Keratinocyte (primary cell): Measurements from ENCODE around the gene RPS8. TPM values are rescaled to one million over a fixed set of nuclear protein-coding genes. Genes with fewer than 3 reads are reported as not detected.

Source experiments
- DNase-seq: peaks from one replicate; pipeline ENCODE4 v3.0.0-alpha.2; 2011; ENCODE audit warnings: low read depth, missing footprints, low spot score
- FAIRE-seq: peaks from 2 replicates; lab custom pipeline; 2011; peaks lifted over from hg19 to GRCh38; lab: Jason Lieb, UNC
- H2AFZ ChIP-seq: 2 replicates; pipeline ENCODE4 v1.6.0; 2012; ENCODE audit warnings: low read length, control low read depth, inconsistent platforms; ENCODE audit not compliant: control insufficient read depth
- H3K27ac ChIP-seq: 2 replicates; pipeline ENCODE4 v1.5.1; 2011; ENCODE audit warnings: low read length; ENCODE audit not compliant: control insufficient read depth, insufficient read depth
- H3K27me3 ChIP-seq: 3 replicates; pipeline ENCODE4 v1.6.0; 2011; ENCODE audit warnings: low read length; ENCODE audit not compliant: control insufficient read depth, insufficient read depth; ENCODE audit errors: extremely low read depth
- H3K36me3 ChIP-seq, 2 experiments: 2 replicates in 1 of 2; 3 replicates in 1 of 2; pipeline ENCODE4 v1.5.1; 2011; ENCODE audit warnings: low read length in 2 of 2, mild to moderate bottlenecking in 1 of 2; ENCODE audit not compliant: control insufficient read depth in 2 of 2, insufficient read depth in 2 of 2; ENCODE audit errors: extremely low read depth in 1 of 2
- H3K4me1 ChIP-seq: 3 replicates; pipeline ENCODE4 v1.5.1; 2011; ENCODE audit warnings: low read length; ENCODE audit not compliant: control insufficient read depth, insufficient read depth; ENCODE audit errors: extremely low read depth
- H3K4me2 ChIP-seq: 3 replicates; pipeline ENCODE4 v1.6.0; 2011; ENCODE audit warnings: low read depth, low read length; ENCODE audit not compliant: control insufficient read depth, insufficient read depth; ENCODE audit errors: extremely low read depth
- H3K4me3 ChIP-seq, 3 experiments: fragments of 200-600 bp in 1 of 3; sonication (generic) in 1 of 3; 2 replicates in 2 of 3; 3 replicates in 1 of 3; pipeline ENCODE4 v1.5.1; 2011 to 2016; ENCODE audit warnings: low read length in 3 of 3, mild to moderate bottlenecking in 3 of 3, control low read depth in 2 of 3, inconsistent platforms in 1 of 3, low read depth in 1 of 3, mixed read lengths in 1 of 3, mixed run types in 1 of 3, moderate library complexity in 1 of 3; ENCODE audit not compliant: control insufficient read depth in 2 of 3, insufficient read depth in 2 of 3; ENCODE audit errors: extremely low read depth in 1 of 3
- H3K79me2 ChIP-seq: 2 replicates; pipeline ENCODE4 v1.6.0; 2012; ENCODE audit warnings: low read length; ENCODE audit not compliant: control insufficient read depth, insufficient read depth
- H3K9ac ChIP-seq: 3 replicates; pipeline ENCODE4 v1.6.0; 2011; ENCODE audit warnings: low read length; ENCODE audit not compliant: control insufficient read depth, insufficient read depth; ENCODE audit errors: extremely low read depth
- H3K9me1 ChIP-seq: 3 replicates; pipeline ENCODE4 v1.6.0; 2011; ENCODE audit warnings: low read length; ENCODE audit not compliant: control insufficient read depth, insufficient read depth; ENCODE audit errors: extremely low read depth
- H3K9me3 ChIP-seq: 2 replicates; pipeline ENCODE4 v1.5.1; 2012; ENCODE audit warnings: low read depth, low read length; ENCODE audit not compliant: control insufficient read depth
- H4K20me1 ChIP-seq: 3 replicates; pipeline ENCODE4 v1.6.0; 2011; ENCODE audit warnings: low read length; ENCODE audit not compliant: control insufficient read depth, insufficient read depth; ENCODE audit errors: extremely low read depth
- EZH2 ChIP-seq: IDR thresholded peaks from one replicate; pipeline ENCODE4 v1.6.1; 2012; ENCODE audit warnings: inconsistent platforms, mild to moderate bottlenecking, low read length, moderate library complexity
- dilution Hi-C: fragments of 300-500 bp; cut with MboI; formaldehyde crosslinking; loops from one replicate; pipeline ENCODE4 v1.7.0; 2020; ENCODE audit warnings: low sequenced_read_pairs; ENCODE audit not compliant: extremely low pct_ligation_motif_present
- polyA plus RNA-seq, 5 experiments: library from polyadenylated mRNA; depleted of rRNA in 3 of 5; stranded (reverse) in 3 of 5; stranded (forward) in 1 of 5; unstranded in 1 of 5; fragments of >200 nt; gene quantifications; 1 replicate in 1 of 5; 2 replicates in 3 of 5; 3 replicates in 1 of 5; pipeline versions ENCODE4 v1.2.1 to v1.2.3, GENCODE V29; 2011 to 2012; ENCODE audit warnings: missing spikeins in 2 of 5, low read depth in 1 of 5, low replicate concordance in 1 of 5
- TF ChIP-seq, protein P1 (sequence below), 3 experiments: IDR thresholded peaks in 1 of 3; conservative IDR thresholded peaks in 1 of 3; optimal IDR thresholded peaks in 1 of 3; 2 replicates in 2 of 3; 3 replicates in 1 of 3; pipeline versions ENCODE3 to v1.5.1; 2011; ENCODE audit warnings: low read length in 3 of 3, mild to moderate bottlenecking in 3 of 3, moderate library complexity in 2 of 3, control low read depth in 1 of 3, inconsistent platforms in 1 of 3; ENCODE audit not compliant: insufficient read depth in 2 of 3; ENCODE audit errors: extremely low read depth in 1 of 3

Gene RPS8
- polyA plus RNA-seq, 1 donor (not counting 4 experiments of a cell fraction or from before 2014, with no cell fraction given), result 2,149 TPM

DNA sequence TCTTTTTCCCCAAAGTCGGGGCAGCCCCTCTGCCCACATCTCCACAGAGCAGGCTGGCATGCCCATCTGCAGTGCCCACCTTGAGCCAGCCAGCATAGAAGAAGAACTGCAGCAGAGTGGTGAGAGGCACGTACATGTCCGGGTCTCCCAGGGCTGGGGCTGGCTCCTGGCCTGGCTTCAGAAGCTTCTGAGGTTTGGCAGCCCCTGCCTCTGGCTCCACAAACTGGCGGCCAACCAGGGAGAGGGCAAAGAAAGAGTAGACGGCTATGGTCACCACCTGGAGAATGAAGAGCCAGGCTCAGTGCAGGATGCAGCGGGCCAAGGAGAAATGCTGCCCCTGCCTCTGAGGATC is 9.7 kb downstream of the RPS8 start:
- H3K27ac ChIP-seq, result no peak overlapping the region
- no peak overlapping the region for H2AFZ ChIP-seq
- peaks cover 3 to 12% of the 10 kb centered on the region in 2 experiments for H3K36me3 ChIP-seq
- dilution Hi-C loops, result no loop called here
- H3K9me3 ChIP-seq, result no peaks in the 10 kb centered on the region
- H3K4me2 ChIP-seq, result no peak overlapping the region
- FAIRE-seq (no peak), DNase-seq (no peak)
- peaks cover 2% of the 10 kb centered on the region for H3K9me1 ChIP-seq
- H3K4me1 ChIP-seq, result peaks cover 17% of the 10 kb centered on the region
- no peaks in the 10 kb centered on the region for H3K27me3 ChIP-seq
- H3K4me3 ChIP-seq, result no peak overlapping the region
- H3K9ac ChIP-seq, result no peak overlapping the region
- no peaks in the 10 kb centered on the region for H4K20me1 ChIP-seq
- H3K79me2 ChIP-seq, result no peaks in the 10 kb centered on the region
- TF ChIP-seq EZH2, result no peak
- TF ChIP-seq, protein P1, sequence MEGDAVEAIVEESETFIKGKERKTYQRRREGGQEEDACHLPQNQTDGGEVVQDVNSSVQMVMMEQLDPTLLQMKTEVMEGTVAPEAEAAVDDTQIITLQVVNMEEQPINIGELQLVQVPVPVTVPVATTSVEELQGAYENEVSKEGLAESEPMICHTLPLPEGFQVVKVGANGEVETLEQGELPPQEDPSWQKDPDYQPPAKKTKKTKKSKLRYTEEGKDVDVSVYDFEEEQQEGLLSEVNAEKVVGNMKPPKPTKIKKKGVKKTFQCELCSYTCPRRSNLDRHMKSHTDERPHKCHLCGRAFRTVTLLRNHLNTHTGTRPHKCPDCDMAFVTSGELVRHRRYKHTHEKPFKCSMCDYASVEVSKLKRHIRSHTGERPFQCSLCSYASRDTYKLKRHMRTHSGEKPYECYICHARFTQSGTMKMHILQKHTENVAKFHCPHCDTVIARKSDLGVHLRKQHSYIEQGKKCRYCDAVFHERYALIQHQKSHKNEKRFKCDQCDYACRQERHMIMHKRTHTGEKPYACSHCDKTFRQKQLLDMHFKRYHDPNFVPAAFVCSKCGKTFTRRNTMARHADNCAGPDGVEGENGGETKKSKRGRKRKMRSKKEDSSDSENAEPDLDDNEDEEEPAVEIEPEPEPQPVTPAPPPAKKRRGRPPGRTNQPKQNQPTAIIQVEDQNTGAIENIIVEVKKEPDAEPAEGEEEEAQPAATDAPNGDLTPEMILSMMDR (optimal IDR thresholded peaks at IDR 0.05 in 1 of 3, IDR thresholded peaks at IDR 0.05 in 1 of 3, conservative IDR thresholded peaks at IDR 0.05 in 1 of 3; ENCODE audit: extremely low read depth in 1 of 3, insufficient read depth in 2 of 3, low read length in 3 of 3), result peak in 1 of 3 experiments; percentile 0

DNA sequence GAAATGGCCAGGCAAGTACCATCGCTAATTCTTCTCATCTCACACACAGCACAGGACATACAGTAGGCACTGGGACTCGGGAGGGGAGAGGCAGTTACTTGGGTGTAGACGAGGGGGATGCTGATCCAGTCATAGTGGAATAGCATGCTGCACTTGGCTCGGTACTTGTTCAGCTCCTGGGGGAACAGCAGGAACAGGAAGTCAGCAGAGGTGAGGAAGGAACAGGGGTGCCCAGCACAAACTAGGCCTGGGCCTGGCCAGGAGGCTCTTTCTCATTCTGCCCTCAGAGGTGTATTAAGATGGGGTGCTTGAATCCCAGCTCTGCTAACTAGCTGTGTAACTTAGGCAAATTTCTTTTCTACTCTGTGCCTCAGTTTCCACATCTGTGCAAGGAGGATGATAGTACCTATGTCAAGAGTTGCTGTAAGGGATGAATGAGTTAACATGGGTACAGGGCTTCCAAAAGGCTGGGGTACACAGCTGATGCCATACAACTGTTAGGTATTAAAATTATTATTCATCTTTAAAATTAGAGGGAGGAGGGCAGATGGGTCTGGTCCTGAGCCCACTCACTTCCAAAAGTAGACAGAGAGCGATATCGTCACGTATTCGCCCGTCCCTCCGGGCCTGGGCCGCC is 10.3 kb downstream of the RPS8 start:
- H3K9me3 ChIP-seq, result no peaks in the 10 kb centered on the region
- H3K27me3 ChIP-seq, result no peaks in the 10 kb centered on the region
- peaks cover 19% of the 10 kb centered on the region for H3K4me1 ChIP-seq
- H2AFZ ChIP-seq, result peak overlapping the region; percentile 71
- H3K79me2 ChIP-seq, result no peaks in the 10 kb centered on the region
- H3K27ac ChIP-seq, result no peak overlapping the region
- peak overlapping the region in 2 of 3 experiments; percentile 36 to 40 for H3K4me3 ChIP-seq
- FAIRE-seq (no peak), DNase-seq (no peak)
- no peaks in the 10 kb centered on the region for H4K20me1 ChIP-seq
- H3K4me2 ChIP-seq, result peak overlapping the region; percentile 89
- H3K36me3 ChIP-seq, result peaks cover 0 to 9% of the 10 kb centered on the region in 2 experiments
- dilution Hi-C loops, result no loop called here
- H3K9me1 ChIP-seq, result peaks cover 2% of the 10 kb centered on the region
- TF ChIP-seq, protein P1 (optimal IDR thresholded peaks at IDR 0.05 in 1 of 3, IDR thresholded peaks at IDR 0.05 in 1 of 3, conservative IDR thresholded peaks at IDR 0.05 in 1 of 3; ENCODE audit: extremely low read depth in 1 of 3, insufficient read depth in 2 of 3, low read length in 3 of 3), result no peak
- TF ChIP-seq EZH2, result no peak
- peak overlapping the region; percentile 56 for H3K9ac ChIP-seq
